ENCODE results near the gene ABHD12.

The ABHD12 gene

DNA sequence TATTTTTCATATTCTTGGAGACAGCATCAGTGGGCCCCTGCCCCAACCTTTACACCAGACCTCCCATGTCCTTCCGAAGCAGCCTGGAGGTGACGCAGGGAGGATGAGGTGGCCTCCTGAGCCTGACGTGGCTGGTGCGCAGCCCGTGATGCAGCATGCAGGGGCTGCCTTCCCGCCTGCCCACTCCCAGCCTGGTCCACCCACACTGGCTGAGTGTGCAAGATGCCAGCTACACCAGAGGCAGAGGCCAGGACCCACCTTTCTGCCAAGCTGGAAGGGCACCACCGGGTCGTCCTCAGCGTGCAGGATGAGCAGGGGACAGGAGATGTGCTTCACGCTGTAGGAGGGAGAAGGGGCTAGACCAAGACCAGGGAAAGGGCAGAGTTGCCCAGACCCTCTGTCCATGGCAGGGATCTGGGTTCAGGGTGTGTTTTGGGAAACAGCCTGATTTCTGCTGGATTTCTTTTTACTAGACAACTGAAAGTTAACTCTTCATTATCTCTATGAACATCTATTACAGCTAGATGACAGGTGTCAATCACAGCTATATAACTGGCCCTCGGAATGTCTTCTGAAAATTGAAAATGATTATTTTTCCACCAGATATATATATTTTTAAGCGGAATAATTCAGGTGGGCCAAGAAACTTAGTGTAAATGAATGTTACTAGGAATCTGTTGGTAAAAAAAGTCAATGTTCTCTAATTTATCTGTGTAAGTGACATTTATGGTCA is 87.2 kb downstream of the ABHD12 start:
- DNase-seq = no peak

DNA sequence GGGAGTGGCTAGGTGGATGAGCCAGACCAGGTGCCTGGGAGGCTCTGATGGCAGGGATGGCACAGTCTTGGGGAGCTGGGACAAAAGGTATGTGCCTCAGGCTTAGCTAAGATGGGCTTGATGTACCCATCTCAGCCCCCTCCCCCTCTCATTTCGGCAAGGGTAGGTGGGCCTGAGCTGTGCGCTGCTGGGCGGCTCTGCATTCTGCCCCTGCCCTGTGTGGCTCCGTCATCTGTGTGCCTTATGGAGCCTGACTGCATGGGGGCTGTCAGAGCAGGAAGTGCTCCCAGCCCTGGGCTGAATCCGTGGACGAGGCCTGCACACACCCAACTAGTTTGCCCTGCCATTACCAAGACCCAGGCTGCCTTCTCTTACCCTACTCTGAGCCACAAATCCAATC is 88.0 kb downstream of the ABHD12 start:
- DNase-seq = no peak

DNA sequence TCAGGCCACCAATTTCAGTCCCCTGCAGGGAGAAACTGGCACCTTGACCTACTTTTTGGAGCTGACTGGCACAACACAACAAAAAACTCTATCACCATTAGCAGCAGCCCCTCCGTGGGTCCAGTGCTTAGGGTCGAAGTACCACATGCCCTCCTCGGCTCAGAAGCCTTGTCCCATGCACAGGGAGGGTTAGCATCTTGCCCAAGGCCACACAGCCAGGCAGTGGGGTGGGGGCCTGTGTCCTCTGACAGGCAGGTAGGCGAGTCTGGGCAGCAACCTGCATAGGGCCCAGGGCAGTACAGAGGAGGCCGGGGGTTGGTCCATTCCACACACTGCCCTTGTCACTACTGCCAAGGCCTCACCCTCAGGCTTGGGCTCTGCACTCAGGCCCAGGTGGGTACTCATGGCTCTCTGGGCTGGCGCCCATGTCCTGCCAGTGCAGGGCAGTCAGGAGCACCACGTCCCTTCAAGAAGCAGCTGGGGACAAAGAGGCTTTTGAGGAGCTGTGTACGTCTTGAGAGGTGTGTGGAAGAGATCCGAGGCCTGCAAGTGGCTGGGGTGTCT is 89.2 kb downstream of the ABHD12 start:
- DNase-seq = no peak

DNA sequence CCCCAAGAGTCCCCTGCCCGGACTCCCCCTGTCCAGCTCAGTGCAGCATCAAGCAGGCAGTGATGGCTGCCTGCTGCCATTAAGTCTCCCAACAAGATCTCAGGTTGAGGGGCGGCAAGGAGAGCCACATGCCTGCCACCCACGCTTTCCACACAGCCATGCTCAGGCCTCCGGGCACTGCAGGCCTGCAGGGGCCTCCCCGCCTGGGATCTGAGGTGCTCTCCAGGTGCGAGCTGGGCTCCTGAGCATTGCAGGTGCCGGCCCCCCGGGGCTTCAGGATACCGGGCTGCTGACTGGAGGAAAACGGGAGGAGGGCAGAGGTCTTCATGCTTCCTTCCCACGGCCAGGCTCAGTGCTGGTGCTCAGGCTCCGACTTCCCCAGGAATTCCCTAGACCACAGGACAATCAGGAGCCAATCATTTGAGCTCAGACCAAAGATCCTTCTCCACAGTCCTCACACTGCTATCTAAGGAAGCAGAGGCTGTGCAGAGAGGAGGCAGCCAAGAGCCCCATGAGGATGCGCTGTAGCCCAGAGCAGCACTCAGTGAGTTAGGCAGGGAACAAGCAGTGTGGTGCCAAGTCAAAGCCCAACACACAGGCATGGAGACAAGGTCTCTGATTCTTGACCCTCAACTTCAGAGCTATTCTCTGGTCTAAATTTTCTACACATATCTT is 90.0 kb downstream of the ABHD12 start:
- DNase-seq = no peak

DNA sequence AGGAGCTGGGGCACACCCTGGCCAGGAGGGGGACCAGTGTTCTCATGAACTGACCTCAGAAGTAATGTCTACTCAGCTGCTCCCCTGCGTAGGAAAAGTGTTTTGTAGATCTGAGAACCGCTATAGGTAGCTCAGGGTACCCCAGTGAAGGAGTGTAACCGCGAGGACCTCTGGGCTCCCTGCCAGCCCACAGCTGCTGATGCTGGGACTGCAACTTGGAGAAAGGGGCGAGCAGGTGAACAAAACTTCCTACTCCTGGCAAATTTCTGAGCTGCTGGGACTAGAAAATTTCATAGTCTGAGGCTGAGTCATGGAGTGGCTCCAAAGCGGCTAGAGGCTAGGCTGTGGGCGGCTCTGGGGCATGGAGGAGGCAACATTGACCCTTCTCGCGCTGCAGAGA is 90.8 kb downstream of the ABHD12 start:
- DNase-seq = no peak

DNA sequence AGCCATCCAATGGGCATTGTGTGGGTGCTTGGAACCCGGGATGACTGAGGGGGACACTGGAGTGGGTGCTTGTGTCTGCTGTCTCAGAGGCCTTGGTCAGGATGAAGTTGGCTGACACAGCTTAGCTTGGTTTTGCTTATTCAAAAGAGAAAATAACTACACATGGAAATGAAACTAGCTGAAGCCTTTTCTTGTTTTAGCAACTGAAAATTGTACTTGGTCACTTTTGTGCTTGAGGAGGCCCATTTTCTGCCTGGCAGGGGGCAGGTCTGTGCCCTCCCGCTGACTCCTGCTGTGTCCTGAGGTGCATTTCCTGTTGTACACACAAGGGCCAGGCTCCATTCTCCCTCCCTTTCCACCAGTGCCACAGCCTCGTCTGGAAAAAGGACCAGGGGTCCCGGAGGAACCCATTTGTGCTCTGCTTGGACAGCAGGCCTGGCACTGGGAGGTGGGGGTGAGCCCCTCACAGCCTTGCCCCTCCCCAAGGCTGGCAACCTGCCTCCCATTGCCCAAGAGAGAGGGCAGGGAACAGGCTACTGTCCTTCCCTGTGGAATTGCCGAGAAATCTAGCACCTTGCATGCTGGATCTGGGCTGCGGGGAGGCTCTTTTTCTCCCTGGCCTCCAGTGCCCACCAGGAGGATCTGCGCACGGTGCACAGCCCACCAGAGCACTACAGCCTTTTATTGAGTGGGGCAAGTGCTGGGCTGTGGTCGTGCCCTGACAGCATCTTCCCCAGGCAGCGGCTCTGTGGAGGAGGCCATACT is 93.3 kb downstream of the ABHD12 start:
- DNase-seq = no peak

DNA sequence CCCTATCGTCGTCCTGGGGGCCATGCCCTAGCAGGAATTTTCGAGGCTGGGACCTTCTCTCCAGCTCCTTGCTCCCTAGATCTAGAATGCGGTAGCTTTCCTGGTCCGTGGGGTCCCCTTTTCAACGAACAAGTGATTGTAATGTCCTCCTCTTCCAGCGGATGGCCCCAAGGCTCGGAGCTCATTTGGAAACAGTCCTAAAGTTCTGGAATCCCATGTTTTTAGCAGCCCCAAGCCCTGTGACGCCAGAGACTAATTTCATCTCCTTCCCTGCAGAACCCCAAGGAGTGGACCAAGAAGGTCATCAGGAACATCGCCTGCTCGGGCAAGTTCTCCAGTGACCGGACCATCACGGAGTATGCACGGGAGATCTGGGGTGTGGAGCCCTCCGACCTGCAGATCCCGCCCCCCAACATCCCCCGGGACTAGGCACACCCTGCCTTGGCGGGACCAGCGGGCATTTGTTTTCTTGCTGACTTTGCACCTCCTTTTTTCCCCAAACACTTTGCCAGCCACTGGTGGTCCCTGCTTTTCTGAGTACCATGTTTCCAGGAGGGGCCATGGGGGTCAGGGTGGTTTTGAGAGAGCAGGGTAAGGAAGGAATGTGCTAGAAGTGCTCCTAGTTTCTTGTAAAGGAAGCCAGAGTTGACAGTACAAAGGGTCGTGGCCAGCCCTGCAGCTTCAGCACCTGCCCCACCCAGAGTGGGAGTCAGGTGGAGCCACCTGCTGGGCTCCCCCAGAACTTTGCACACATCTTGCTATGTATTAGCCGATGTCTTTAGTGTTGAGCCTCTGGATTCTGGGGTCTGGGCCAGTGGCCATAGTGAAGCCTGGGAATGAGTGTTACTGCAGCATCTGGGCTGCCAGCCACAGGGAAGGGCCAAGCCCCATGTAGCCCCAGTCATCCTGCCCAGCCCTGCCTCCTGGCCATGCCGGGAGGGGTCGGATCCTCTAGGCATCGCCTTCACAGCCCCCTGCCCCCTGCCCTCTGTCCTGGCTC is 94.2 kb downstream of the ABHD12 start:
- DNase-seq = peak in 4 of 6 experiments; percentile 5 to 30 (median 13)

DNA sequence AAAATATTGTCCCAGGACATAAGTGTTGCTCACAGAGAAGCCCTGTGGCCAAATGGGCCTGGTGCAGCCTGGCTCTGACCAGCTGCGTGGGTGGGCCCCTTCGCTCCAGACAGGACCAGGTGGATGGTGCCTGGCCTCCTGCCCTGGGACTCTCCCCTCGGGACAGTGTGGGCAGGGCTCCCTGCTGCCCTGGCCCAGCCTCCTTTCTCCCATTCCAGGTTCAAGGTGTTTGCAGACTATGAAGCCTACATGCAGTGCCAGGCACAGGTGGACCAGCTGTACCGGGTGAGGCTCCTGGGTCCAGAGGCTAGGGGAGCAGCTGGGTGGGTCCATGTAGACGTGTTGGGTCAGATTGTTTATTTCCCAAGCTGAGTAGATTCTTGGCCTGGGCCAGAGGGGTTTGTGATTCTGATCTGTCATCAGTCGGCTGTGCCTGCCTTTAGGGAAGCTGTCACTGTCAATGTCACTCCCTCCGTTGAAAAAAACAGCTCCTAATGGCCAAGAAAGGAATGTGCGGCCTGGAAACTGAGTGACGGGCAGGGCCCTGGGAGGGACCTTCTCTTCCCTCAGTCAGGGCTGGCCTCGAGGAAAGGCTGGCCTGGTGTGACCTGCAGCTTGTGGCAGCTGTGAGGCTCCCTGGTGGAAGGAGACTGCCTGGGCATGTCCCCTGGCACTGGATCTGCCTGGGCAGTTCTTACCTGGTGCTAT is 95.1 kb downstream of the ABHD12 start:
- no peak for DNase-seq

DNA sequence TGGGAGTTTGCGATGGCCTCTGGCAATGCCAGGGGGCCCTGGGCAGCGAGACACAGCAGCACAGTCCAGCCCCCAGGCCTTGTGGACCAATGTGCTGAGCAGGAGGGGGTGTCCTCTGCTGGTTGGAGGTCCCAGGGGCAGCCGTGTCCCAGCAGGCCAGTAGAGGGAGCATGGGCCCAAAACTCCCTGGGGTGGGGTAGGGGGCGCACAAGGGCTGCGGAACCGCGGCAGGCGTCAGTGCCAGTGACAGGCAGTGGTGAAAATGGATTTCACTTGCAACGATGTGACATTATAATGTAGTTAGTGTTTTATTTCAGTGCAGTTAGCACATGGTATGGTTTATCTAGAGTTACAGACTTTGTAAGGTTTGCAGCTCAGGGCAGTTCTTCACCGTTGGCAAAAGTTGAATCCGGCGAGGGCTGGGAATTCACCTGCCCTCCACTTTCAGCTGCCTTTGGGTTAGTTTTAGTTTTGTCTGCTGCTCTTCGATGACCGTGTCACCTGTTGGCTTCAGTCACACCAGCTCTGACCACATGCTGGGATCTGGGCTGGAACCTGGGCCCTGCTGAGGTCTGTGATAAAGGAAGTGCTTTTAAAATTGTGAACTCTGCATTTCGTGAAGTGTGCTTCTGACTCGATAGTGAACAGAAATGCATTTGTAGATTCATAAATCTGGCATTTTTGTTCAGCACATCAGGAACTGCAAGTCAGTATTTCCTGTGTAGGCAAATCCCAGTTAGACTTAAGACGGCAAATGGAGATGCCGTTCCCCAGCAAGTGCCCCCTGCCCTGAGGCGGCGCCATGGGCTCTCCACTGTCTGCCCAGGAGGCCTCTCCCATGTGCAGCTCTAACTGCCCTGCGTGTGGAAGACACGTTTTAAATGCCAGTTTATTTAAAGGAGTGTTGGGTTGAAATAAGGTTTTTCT is 95.9 kb downstream of the ABHD12 start:
- peak; percentile 41 to 68 (median 54) for DNase-seq

DNA sequence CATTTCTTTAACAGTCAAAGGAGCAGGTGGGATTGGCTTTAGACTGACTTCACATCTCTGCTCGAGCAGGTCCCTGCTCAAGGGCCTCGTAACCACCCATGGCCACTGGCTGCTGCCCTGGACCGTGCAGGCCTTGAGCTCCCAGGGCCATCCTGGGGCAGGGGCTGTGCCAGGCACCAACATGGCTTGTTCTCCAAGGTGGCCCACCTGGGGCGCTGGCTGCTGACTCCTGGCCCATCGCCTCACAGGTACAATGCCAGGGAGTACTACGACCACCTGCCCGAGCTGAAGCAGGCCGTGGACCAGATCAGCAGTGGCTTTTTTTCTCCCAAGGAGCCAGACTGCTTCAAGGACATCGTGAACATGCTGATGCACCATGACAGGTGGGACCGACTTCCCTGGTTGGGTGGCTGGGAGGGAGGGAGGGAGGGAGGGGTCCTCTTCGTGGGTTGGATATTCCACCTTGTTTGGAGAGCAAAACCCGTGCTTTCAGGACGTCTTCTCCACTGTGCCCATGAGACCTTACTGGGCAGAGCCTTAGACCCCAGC is 96.7 kb downstream of the ABHD12 start:
- DNase-seq = no peak

DNA sequence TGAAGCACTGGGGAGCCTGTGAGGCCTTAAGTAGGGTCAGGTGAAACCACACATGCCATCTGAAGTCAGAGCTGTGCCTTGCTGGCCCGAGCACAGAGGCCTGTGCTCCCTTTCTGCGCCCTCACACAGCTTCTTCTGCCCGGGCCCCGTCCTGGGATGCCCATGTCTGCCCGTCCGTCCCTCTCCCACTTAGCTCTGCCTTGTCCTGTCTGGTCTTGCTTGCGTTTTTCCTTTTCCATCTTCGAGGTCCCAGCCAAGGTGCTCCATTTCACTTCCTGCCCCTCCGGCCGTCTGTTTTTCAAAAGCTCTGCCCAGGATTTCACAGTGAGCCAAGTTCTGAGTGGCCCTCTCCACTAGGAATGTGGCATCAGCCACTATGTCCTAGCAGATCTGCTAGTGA is 97.1 kb downstream of the ABHD12 start:
- DNase-seq = no peak

DNA sequence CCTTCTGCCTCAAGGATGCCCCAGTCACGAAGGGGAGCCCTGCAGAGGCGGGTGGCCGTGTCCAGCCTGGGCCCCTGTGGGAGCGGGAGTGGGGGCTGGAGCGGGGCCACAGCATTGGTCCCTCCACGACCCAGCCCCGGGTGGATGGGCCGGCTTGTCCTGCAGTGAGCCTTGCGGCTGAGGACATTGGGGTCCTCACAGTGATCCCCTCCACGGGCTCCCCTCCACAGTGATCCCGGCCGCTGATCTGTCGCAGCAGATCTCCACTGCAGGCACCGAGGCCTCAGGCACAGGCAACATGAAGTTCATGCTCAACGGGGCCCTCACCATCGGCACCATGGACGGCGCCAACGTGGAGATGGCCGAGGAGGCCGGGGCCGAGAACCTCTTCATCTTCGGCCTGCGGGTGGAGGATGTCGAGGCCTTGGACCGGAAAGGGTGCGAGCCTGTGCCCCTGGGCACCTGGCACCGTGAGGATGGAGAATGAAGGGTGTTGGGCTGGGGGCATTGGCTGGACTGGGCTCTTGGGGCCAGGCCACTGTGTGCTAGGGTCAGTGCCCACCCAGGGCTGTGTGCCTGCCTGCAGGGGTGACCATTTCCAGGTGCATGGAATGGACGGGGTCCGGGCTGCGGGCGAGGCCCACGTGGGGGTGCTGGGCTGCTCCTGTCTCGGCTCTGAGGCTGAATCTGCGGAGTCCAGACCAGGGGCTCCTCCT is 98.3 kb downstream of the ABHD12 start:
- DNase-seq = no peak

DNA sequence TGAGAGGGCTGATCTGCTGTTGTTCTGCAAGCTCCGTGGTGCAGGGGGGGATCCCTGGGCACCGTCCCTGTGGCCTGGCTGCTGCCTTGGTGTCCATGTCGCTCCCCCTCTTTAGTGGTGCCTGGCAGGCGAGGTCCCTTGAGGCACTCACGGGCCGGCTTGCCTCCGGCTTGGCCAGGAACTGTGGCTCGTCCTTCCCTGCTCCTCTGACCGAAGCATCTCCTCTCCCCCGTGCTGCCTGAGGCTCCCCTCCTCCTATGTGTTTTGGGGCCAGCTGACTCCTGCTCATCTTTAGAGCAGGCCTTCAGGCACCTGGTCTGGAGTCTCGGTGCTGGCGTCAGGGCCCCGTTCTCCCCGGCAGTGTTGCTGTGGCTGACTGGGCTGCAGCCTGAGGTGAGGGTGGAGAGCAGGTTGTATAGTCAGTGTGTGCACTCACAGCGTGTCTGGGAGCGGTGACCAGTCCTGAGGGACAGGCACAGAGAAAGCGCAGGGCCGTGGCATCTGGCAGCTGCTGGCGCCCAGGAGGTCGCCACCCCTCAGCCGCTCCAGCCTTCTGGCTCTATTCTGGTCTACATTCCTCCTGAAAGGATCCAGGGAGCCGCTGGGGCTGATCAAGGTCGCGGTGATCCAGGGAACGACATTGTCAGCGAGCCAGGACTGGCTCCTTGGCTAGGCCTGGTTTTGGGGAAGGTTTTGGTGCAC is 99.1 kb downstream of the ABHD12 start:
- DNase-seq = no peak

DNA sequence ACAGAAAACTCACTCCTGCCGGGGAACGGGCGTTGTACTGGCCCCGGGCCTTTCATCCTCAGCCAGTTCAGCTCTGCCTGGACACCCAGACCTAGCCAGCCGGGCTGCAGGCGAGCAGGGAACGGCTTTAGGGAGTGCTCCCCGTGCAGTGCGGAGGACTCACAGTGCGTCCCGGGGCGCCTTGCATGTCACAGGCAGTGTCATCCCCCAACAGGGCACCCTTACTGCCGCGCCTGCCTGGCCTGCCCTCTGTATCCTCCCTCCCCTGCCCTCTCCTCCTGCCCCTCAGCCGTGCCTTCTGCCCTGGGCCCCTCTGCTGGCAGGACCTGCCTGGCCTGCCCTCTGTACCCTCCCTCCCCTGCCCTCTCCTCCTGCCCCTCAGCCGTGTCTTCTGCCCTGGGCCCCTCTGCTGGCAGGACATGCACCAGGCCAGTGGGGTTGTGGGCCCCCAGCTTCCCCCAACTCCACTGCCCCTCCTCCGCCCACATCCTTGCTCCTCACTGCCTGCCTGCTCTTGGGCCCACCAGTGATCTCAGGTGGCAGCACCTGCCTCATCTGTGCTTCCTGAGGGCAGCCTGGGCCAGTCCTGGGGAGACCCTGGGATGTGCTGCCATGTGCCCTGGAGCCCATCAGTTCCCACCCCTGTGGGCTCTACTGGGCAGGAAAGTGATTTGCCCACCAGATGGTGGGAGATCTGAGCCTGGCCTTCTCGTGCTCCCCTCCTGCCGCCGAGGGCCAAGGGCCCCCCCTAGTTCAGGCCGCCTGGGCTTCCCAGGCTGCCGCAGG is 99.8 kb downstream of the ABHD12 start:
- DNase-seq = no peak

DNA sequence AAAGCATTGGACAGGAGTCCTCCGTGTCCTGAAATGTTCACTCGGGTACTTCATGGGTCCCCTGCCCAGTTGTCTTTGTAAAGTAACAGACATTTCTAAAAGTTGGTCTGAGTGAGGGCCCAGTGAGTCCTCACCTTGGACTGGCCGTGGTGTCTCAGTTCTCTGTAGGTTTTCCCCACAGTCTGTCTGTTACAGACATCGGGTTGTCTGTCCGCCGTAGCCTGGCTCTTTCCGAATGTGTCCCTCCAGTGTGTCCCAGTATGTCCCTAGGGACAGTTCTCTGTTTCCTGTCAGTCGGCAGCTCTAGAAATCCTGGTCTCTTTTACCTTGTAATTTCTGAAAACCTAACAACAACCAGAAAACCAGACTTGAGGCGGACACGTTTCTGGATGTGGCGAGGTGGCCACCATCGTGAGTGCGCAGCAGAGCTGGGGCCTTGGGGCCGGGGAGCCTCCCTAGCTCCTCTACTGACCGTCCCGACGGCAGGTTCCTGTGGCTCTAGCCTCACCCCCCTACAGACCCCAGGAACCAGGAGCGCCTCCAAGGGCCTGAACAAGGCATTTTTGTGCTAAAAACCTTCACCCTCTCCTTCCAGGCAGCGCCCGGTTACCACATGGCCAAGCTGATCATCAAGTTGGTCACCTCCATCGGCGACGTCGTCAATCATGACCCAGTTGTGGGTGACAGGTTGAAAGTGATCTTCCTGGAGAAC is 100.6 kb downstream of the ABHD12 start:
- DNase-seq = no peak

DNA sequence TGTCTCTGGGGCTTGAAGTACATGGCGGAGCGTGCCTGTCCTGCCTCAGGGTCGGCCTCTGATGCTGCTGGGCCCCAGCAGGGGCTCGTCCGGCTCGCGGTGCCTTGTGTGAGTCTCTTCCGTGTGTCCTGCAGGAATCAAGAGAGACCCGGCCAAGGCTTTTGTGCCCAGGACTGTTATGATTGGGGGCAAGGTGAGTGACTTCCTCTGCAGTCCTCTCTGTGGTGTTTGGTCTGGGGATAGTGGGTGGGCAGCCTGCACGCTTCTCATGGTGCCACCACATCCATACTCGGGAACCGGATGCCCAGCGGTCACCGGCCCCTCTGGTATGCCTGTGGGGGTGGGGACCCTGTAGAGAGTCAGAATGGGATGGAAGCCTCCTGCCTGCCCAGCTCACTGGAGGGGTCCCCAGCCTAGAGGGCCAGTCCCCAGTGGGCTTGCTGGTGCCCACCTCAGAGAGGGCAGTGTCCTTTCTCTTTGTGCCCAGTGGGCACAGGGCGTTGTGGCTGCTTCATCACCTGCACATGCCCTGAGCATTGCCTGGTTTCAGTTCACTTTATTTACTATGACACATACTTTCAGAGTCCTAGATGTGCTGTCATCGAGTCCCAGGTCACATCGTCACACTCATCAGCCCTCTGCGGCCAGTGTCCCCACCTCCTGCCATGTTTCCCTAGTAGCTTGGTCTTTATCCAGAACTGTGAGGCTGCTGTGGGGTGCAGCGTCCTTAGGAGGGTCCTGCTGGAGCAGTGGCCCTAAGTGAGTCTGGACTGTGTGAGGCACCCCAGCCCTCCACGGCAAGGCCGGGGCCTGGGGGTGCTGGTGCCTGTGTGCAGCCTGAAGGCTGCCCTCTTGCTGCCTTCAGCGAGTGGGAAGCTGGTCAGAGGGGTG is 102.1 kb downstream of the ABHD12 start:
- DNase-seq = no peak

Data from stimulated activated naive CD4-positive, alpha-beta T cell (primary cell).